Measurements from ENCODE around the gene ADGRG6.

GRCh38 chr6:142386657-142387056 is 84.8 kb downstream of the ADGRG6 start:
- TF ChIP-seq, protein P1, sequence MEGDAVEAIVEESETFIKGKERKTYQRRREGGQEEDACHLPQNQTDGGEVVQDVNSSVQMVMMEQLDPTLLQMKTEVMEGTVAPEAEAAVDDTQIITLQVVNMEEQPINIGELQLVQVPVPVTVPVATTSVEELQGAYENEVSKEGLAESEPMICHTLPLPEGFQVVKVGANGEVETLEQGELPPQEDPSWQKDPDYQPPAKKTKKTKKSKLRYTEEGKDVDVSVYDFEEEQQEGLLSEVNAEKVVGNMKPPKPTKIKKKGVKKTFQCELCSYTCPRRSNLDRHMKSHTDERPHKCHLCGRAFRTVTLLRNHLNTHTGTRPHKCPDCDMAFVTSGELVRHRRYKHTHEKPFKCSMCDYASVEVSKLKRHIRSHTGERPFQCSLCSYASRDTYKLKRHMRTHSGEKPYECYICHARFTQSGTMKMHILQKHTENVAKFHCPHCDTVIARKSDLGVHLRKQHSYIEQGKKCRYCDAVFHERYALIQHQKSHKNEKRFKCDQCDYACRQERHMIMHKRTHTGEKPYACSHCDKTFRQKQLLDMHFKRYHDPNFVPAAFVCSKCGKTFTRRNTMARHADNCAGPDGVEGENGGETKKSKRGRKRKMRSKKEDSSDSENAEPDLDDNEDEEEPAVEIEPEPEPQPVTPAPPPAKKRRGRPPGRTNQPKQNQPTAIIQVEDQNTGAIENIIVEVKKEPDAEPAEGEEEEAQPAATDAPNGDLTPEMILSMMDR (conservative IDR thresholded peaks at IDR 0.05 in 1 of 2, IDR thresholded peaks at IDR 0.05 in 1 of 2; ENCODE audit: extremely low read depth in 1 of 2, insufficient read depth in 1 of 2, low read depth in 1 of 2, low read length in 2 of 2): no peak
- TF ChIP-seq EZH2 (IDR thresholded peaks at IDR 0.05; ENCODE audit: borderline replicate concordance, low read length): no peak
